Activated naive CD4-positive, alpha-beta T cell treated with anti-CD3 and anti-CD28 coated beads, Interleukin-2, amount 10 ng/mL, durations not matched to agents 7 days and 5 days (primary cell): ENCODE measurements around the gene TRMT13.

Experiments
- CTCF ChIA-PET: fragments of 350-600 bp; sonication (Branson Sonifier 250); formaldehyde crosslinking; loops from one replicate; lab custom pipeline; 2021; ENCODE audit warnings: antibody characterized with exemption; lab: Charles Lee
- DNase-seq: peaks from one replicate; pipeline ENCODE4 v3.0.0-alpha.2; 2020
- H3K27ac Mint-ChIP-seq: one replicate; pipeline ENCODE4 v1.8.0; 2021; ENCODE audit warnings: mild to moderate bottlenecking, moderate library complexity, mixed read lengths
- H3K27me3 Mint-ChIP-seq: one replicate; pipeline ENCODE4 v1.8.0; 2021; ENCODE audit warnings: mild to moderate bottlenecking, mixed read lengths
- H3K36me3 Mint-ChIP-seq: one replicate; pipeline ENCODE4 v1.8.0; 2021; ENCODE audit warnings: mixed read lengths
- H3K4me1 Mint-ChIP-seq: one replicate; pipeline ENCODE4 v1.8.0; 2021; ENCODE audit warnings: mixed read lengths
- H3K4me3 Mint-ChIP-seq: one replicate; pipeline ENCODE4 v1.8.0; 2021; ENCODE audit warnings: mild to moderate bottlenecking, moderate library complexity, mixed read lengths
- H3K9me3 Mint-ChIP-seq: one replicate; pipeline ENCODE4 v1.8.0; 2021; ENCODE audit warnings: mixed read lengths

Gene TRMT13

DNA sequence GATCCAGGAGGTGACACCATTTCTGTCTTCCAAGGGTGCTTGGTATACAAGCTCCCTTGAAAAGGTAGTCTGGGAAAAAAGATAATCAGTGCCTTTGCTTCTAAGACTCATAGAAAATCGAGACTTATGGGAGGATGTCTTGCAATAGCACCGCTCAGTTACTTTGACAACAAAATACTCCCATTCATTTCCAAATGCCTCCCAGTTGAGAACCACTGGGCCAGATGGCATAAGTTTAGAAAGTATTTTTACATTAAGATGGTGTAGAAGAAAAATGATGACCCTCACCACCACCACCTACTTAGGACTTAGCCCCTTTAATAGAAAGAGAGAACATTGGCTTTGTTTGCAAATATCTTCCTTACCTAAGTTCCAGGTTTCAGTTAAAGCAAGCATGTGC is 4.6 kb downstream of the TRMT13 start:
- no peak overlapping the region for H3K27ac Mint-ChIP-seq
- H3K4me3 Mint-ChIP-seq = no peak overlapping the region
- no peak for DNase-seq
- CTCF ChIA-PET = interaction anchor here (1.0 kb wide), 1 partner anchor 112 kb away, joined by 3 read pairs; the partner anchor contains the start of gene DBT
- H3K9me3 Mint-ChIP-seq = no peaks in the 10 kb centered on the region
- peaks cover 27% of the 10 kb centered on the region for H3K4me1 Mint-ChIP-seq
- peaks cover 40% of the 10 kb centered on the region for H3K36me3 Mint-ChIP-seq
- no peaks in the 10 kb centered on the region for H3K27me3 Mint-ChIP-seq

DNA sequence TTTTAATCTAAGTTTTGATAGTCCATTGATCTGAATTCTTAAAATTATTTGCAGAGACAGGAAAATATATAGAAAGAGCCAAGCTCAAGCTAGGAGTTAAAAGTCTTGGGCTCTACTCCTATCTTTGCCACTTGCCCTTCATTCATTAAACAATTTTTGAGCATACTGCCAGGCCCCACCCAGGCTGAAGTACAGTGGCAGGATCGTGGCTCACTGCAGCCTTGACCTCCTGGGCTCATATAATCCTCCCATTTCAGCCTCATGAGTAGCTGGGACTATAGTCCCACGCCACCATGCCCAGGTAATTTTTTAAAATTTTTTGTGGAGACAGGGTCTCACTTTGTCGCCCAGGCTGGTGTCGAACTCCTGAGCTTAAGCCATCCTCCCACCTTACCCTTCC is 8.2 kb downstream of the TRMT13 start:
- Mint-ChIP-seq H3K36me3 (peaks cover 53% of the 10 kb centered on the region), H3K9me3 (no peaks in the 10 kb centered on the region), H3K27me3 (no peaks in the 10 kb centered on the region), H3K4me3 (no peak overlapping the region), H3K4me1 (no peaks in the 10 kb centered on the region), H3K27ac (no peak overlapping the region)
- no peak for DNase-seq
- CTCF ChIA-PET = no interaction called here

DNA sequence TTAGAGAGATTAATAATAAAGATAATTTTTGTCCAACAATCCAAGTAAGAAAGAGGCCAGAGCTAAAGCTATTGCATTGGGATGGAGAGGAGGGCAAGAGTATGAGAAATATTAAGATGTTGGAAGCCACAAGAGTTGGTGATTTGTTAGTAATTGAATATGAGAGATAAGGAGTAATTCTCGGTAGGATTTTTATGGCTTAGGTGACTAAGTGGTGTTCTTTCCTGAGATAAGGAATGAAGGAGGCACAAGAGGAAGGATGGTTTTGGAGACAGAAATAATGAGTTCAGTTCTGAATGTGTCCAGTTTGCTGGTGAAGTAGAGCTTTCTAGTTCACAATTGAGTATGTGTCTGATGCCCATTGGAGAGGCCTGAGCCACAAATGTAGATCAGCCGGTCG is 9.4 kb downstream of the TRMT13 start:
- Mint-ChIP-seq H3K4me1 (no peaks in the 10 kb centered on the region), H3K4me3 (no peak overlapping the region), H3K27ac (no peak overlapping the region), H3K27me3 (no peaks in the 10 kb centered on the region), H3K9me3 (no peaks in the 10 kb centered on the region), H3K36me3 (peaks cover 54% of the 10 kb centered on the region)
- CTCF ChIA-PET = no interaction called here
- no peak for DNase-seq

DNA sequence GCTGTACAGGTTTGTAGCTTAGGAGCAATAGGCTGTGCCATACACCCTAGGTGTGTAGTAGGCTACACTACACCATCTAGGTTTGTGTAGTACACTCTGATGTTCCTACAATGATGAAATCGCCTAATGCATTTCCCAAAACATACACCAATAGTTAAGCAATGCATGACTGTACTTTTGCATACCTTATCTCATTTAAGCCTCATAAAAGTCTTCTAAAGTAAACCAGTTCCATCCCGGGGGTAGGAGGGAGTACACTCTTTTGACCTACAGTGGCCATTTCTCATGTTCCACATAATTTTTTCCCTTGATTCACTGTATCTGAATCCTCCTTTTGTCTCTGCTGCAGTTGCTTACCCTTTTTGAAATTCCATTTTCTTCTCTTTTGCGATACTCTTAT is 12.2 kb downstream of the TRMT13 start:
- Mint-ChIP-seq H3K9me3 (no peaks in the 10 kb centered on the region), H3K36me3 (peaks cover 44% of the 10 kb centered on the region), H3K4me1 (no peaks in the 10 kb centered on the region), H3K27me3 (no peaks in the 10 kb centered on the region), H3K4me3 (no peak overlapping the region), H3K27ac (no peak overlapping the region)
- DNase-seq = no peak
- CTCF ChIA-PET = interaction anchor here (0.6 to 0.7 kb wide), 2 partner anchors 11 to 150 kb away, joined by 3 to 6 read pairs; no protein-coding TSS in a partner anchor

DNA sequence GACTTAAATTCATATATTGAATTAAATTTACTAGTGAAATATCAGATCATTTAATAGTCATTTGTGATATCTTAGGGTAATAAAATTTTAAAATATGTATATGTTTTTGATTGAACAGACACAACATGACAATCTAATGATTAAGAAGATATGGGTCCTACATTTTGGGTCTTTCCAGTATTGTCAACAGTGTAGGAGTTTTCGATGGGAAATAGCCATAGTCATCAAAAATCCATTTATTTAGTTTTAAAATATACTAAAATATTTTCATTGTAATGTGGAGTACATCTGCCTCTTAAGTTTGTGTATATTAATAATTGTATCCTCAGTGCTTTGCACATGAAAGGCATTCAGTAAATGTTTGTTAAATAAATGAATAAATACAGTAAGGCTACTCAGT is 14.0 kb downstream of the TRMT13 start:
- no peak overlapping the region for H3K4me3 Mint-ChIP-seq
- peaks cover 35% of the 10 kb centered on the region for H3K36me3 Mint-ChIP-seq
- DNase-seq = no peak
- H3K4me1 Mint-ChIP-seq = peaks cover under 1% of the 10 kb centered on the region
- H3K27me3 Mint-ChIP-seq = no peaks in the 10 kb centered on the region
- no peak overlapping the region for H3K27ac Mint-ChIP-seq
- CTCF ChIA-PET = no interaction called here
- no peaks in the 10 kb centered on the region for H3K9me3 Mint-ChIP-seq

DNA sequence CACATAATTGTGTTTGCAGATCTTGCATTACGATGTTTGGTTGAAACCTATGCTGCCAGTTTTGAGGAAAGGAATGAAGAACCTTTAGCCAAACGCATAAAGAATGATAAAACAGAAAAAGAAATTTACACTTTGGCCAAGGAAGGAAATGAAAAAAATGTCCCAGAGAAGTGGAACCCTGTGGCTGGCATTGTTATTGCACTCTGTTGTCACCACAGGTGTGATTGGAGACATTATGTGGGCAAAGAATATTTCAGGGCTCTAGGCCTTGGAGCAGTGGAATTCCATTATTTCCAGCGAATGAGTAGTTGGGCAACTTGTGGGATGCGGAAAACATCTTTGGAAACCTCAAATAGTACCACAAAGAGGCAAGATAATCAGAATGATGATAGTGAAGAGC is 14.9 kb downstream of the TRMT13 start:
- CTCF ChIA-PET = no interaction called here

DNA sequence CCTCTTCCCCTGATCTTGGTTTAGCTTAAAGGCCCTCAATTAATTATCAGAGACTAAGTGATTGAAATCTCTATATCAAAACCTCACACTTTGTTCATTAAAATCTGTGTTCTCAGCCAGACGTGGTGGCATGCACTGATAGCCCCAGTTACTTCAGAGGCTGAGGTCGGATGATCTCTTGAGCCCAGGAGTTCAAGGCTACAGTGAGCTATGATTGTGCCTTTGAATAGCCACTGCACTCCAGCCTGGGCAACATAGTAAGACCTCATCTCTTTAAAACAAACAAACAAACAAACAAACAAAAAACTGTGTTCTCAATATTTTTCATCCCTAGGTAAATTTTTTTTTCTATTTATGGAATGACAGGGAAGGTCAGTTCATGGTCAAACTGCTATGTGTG is 18.7 kb downstream of the TRMT13 start:
- no peak overlapping the region for H3K27ac Mint-ChIP-seq

More for the DNA sequence above, 14.9 kb downstream of the TRMT13 start:
- no peak overlapping the region for H3K27ac Mint-ChIP-seq
- peaks cover 6% of the 10 kb centered on the region for H3K4me1 Mint-ChIP-seq
- H3K36me3 Mint-ChIP-seq = peaks cover 28% of the 10 kb centered on the region
- no peak overlapping the region for H3K4me3 Mint-ChIP-seq
- H3K9me3 Mint-ChIP-seq = no peaks in the 10 kb centered on the region
- no peak for DNase-seq
- no peaks in the 10 kb centered on the region for H3K27me3 Mint-ChIP-seq

DNA sequence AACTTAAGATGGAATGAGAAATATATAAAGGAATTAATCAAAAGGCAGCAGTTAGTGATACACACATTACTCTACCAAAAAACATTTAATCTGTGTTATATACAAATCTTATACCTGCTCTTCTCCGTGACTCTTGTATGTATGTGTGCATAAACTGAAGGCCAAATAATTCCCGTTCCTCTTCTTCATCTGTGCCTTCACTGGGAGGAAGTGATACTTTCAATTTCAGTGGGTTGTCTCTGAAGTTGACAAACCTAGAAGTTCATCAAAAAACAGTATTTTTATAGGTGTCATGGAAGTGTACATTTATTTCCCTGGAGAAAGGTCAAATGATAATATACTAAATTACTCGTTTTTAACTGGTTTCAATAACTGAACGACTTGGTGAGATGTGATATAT is 19.3 kb downstream of the TRMT13 start:
- no peaks in the 10 kb centered on the region for H3K27me3 Mint-ChIP-seq
- no peak for DNase-seq
- no peaks in the 10 kb centered on the region for H3K9me3 Mint-ChIP-seq
- CTCF ChIA-PET = no interaction called here
- no peak overlapping the region for H3K4me3 Mint-ChIP-seq
- H3K36me3 Mint-ChIP-seq = peaks cover 8% of the 10 kb centered on the region
- no peak overlapping the region for H3K27ac Mint-ChIP-seq
- H3K4me1 Mint-ChIP-seq = peaks cover 6% of the 10 kb centered on the region

More for the DNA sequence above, 18.7 kb downstream of the TRMT13 start:
- no peaks in the 10 kb centered on the region for H3K27me3 Mint-ChIP-seq
- H3K4me3 Mint-ChIP-seq = no peak overlapping the region
- CTCF ChIA-PET = no interaction called here
- peaks cover 8% of the 10 kb centered on the region for H3K36me3 Mint-ChIP-seq
- peaks cover 6% of the 10 kb centered on the region for H3K4me1 Mint-ChIP-seq
- no peak for DNase-seq
- no peaks in the 10 kb centered on the region for H3K9me3 Mint-ChIP-seq

DNA sequence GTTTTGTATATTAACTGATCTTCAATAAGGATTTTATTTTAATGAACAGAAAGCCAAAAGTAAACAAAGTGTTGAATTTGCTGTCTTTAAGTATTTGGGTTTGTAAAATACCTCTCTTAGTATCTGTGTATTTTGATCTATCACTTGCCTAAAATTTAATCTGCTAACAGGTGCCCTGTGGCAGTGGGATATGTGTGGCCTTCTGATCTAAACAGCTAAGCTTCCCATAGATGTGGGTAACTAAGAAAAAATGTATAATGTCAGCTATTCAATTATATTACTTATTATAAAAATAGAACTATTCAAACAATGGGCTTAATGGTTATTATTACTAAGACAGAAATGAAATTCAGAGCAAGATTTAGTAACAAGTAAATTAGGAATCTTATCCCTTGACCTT is 29.9 kb downstream of the TRMT13 start:
- CTCF ChIA-PET = interaction anchor here (0.7 kb wide), 1 partner anchor 20 kb away, joined by 3 read pairs; no protein-coding TSS in a partner anchor
- Mint-ChIP-seq H3K4me3 (no peak overlapping the region), H3K36me3 (no peaks in the 10 kb centered on the region), H3K27me3 (peaks cover 4% of the 10 kb centered on the region), H3K4me1 (no peaks in the 10 kb centered on the region), H3K9me3 (no peaks in the 10 kb centered on the region), H3K27ac (no peak overlapping the region)
- DNase-seq = no peak

DNA sequence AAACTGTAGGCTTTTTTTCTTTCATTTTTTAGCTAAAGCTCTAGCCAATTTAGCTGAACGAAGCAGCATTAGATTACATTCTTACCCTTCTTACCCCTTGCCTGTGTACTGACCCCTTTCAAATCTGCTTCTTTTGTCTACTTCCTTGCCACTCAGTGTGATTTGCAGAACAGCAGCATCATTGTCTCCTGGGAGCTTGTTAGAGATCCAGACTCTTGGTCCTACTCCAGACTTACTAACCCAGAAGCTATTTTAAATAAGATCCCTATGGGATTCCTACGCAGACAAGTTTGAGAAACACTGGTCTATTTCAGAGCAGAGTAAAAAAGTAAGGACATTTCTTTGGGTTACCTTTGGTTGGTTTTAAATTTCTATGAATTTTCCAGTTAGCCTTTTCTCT is 31.3 kb downstream of the TRMT13 start:
- no peaks in the 10 kb centered on the region for H3K4me1 Mint-ChIP-seq
- no peak overlapping the region for H3K4me3 Mint-ChIP-seq
- no peaks in the 10 kb centered on the region for H3K9me3 Mint-ChIP-seq
- no peaks in the 10 kb centered on the region for H3K36me3 Mint-ChIP-seq
- CTCF ChIA-PET = interaction anchor here (0.8 kb wide), 1 partner anchor 124 kb away, joined by 3 read pairs; no protein-coding TSS in a partner anchor
- DNase-seq = no peak
- no peak overlapping the region for H3K27ac Mint-ChIP-seq
- H3K27me3 Mint-ChIP-seq = peaks cover 4% of the 10 kb centered on the region

DNA sequence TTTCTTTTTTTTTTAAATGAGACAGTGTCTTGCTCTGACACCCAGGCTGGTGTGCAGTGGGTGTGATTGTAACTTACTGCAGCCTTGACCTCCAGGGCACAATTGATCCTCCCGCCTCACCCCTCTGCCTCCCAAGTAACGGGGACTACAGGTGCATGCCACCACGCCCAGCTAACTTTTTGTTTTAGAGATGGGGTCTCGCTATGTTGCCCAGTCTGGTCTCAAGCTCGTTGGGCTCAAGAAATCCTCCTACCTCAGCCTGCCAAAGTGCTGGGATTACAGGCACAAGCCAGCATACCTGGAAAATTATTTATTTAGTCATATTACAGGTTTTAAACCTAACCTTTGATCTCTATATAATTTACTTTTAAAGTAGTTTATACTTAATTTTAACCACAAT is 31.7 kb downstream of the TRMT13 start:
- H3K4me3 Mint-ChIP-seq = no peak overlapping the region
- H3K9me3 Mint-ChIP-seq = no peaks in the 10 kb centered on the region
- H3K36me3 Mint-ChIP-seq = no peaks in the 10 kb centered on the region
- no peak for DNase-seq
- H3K27ac Mint-ChIP-seq = no peak overlapping the region
- CTCF ChIA-PET = no interaction called here
- H3K27me3 Mint-ChIP-seq = peaks cover 4% of the 10 kb centered on the region
- H3K4me1 Mint-ChIP-seq = no peaks in the 10 kb centered on the region

DNA sequence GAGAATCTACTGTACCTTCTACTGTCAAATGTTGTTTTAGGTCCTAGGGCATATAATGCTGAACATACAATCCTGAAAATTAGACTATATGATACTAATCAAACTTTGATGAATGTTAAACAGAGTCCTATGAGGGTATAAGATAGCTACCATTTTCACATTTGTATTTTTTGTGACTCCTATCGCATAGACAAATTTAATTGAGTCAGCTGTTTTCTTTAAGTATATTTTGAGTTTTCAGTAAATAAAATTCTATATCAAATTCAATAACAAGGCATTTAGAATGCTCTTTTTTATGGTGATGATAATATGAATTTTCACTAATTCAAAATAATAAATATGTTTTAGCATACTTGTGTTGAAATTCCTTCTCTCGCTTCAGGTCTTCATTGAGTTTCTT is 35.1 kb downstream of the TRMT13 start:
- no peaks in the 10 kb centered on the region for H3K9me3 Mint-ChIP-seq
- CTCF ChIA-PET = no interaction called here
- H3K4me3 Mint-ChIP-seq = no peak overlapping the region
- no peaks in the 10 kb centered on the region for H3K4me1 Mint-ChIP-seq
- H3K27me3 Mint-ChIP-seq = peaks cover 7% of the 10 kb centered on the region
- DNase-seq = no peak
- H3K27ac Mint-ChIP-seq = no peak overlapping the region
- no peaks in the 10 kb centered on the region for H3K36me3 Mint-ChIP-seq

DNA sequence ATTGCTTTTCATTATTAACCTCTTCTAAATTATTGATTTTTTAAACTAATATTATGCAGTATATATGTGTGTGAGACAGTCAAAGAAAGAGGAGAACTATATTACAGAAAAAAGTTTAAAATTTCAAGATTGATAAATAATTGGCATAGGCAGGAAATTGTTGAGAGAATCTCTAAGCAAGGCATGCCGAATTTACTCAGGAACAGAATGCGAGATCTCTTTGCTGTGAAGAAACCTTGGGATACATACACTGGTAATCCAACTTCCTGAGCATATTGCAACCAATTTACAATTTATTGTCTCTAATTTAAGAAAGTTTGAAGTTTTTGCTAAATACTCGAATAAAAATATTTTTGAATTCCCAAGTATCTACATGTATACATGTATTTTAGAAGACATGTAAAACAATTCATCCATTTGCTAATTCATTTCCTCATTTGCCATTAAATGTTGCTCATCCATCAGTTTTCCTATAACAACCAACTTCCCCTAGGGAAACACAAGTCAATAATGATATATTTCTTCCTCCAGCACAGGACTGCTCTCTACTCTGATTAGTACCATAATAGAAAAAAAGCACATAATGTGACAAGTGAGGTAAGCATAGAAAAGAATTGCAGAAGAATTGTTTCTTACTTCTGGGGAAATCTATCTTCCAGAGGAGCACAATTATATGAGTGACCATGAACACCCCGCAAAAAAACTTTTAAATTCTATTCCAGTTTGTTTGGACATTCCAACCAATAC is 44.5 kb downstream of the TRMT13 start:
- no peaks in the 10 kb centered on the region for H3K9me3 Mint-ChIP-seq
- no peak overlapping the region for H3K4me3 Mint-ChIP-seq
- H3K4me1 Mint-ChIP-seq = no peaks in the 10 kb centered on the region
- H3K36me3 Mint-ChIP-seq = no peaks in the 10 kb centered on the region
- H3K27me3 Mint-ChIP-seq = no peaks in the 10 kb centered on the region
- no peak overlapping the region for H3K27ac Mint-ChIP-seq
- DNase-seq = no peak
- CTCF ChIA-PET = no interaction called here

DNA sequence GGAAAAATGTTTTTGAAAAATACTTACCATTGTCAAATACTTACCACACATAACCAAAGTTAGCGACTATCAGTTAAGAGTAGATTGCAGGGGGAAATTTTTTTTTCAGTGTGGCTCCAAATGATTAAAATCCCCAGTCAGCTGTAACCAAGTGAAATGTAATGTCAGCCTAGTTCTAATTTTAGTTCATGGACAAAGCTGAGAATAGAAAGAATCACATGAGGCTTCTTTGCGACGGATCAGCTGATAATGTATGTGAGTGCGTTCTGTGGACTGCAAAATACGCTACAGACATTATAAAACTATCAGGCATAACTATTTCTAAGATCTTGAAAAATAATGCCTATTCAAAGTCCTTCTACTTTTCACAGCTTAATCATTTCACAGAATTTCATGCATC is 45.1 kb downstream of the TRMT13 start, which contains the start of gene LRRC39:
Gene LRRC39 (minus strand): TSS at position 166 of the 400 bp plus-strand sequence. CDS start 9,740 bp downstream, outside the sequence.
- no peak within 1 kb of the TSS for H3K4me3 Mint-ChIP-seq
- H3K4me1 Mint-ChIP-seq = no peaks in the 10 kb centered on the region
- no peaks in the 10 kb centered on the region for H3K27me3 Mint-ChIP-seq
- H3K27ac Mint-ChIP-seq = no peak within 1 kb of the TSS
- no peaks in the 10 kb centered on the region for H3K36me3 Mint-ChIP-seq
- CTCF ChIA-PET = no interaction called here
- H3K9me3 Mint-ChIP-seq = no peaks in the 10 kb centered on the region
- no peak for DNase-seq

DNA sequence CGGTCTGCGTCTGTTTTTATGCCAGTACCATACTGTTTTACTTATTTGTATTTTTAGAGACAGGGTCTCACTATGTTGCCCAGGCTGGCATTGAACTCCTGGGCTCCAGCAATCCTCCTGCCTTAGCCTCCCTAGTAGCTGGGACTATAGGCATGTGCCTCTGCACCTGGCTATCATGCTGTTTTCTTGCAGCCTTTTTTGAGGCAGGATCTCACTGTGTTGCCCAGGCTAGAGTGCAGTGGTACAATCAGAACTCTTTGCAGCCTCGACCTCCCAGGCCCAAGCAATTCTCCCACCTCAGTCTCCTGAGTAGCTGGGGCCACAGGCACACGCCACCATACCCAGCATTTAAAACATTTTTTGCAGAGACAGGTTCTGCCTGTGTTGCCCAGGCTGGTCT is 50.4 kb downstream of the TRMT13 start:
- DNase-seq = no peak
- Mint-ChIP-seq H3K27me3 (no peaks in the 10 kb centered on the region), H3K4me3 (no peak overlapping the region), H3K36me3 (no peaks in the 10 kb centered on the region), H3K4me1 (no peaks in the 10 kb centered on the region), H3K27ac (no peak overlapping the region), H3K9me3 (no peaks in the 10 kb centered on the region)
- CTCF ChIA-PET = interaction anchor here (0.9 to 1.2 kb wide), 2 partner anchors 8 to 21 kb away, joined by 3 to 4 read pairs; no protein-coding TSS in a partner anchor
